ENCODE data around the gene CCL22. TPM values are rescaled to one million over a fixed set of nuclear protein-coding genes. Genes with fewer than 3 reads are reported as not detected.

Gene CCL22
- total RNA-seq, 1 donor, result not detected

DNA sequence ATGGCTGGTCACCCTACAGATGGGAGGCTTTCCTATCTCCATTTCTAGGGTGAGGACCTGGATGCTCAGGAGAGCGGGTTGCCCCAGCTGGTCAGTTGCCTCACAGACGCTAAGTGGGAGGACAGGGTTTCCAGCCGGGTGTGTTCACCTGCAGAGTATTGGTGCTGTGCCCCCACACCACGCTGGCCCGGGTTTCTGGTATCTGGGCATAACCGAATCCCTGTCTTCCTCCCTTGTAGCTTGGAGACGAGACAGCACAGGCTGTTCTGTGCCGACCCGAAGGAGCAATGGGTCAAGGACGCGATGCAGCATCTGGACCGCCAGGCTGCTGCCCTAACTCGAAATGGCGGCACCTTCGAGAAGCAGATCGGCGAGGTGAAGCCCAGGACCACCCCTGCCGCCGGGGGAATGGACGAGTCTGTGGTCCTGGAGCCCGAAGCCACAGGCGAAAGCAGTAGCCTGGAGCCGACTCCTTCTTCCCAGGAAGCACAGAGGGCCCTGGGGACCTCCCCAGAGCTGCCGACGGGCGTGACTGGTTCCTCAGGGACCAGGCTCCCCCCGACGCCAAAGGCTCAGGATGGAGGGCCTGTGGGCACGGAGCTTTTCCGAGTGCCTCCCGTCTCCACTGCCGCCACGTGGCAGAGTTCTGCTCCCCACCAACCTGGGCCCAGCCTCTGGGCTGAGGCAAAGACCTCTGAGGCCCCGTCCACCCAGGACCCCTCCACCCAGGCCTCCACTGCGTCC, 23.4 kb downstream of the CCL22 start:
- no peak for TF ChIP-seq CTCF (IDR thresholded peaks at IDR 0.05; ENCODE audit: insufficient read depth, low read length)
- no peak for DNase-seq (ENCODE audit: low read depth)
- H3K4me3 ChIP-seq (ENCODE audit: low read depth, low read length), result no peak overlapping the region

DNA sequence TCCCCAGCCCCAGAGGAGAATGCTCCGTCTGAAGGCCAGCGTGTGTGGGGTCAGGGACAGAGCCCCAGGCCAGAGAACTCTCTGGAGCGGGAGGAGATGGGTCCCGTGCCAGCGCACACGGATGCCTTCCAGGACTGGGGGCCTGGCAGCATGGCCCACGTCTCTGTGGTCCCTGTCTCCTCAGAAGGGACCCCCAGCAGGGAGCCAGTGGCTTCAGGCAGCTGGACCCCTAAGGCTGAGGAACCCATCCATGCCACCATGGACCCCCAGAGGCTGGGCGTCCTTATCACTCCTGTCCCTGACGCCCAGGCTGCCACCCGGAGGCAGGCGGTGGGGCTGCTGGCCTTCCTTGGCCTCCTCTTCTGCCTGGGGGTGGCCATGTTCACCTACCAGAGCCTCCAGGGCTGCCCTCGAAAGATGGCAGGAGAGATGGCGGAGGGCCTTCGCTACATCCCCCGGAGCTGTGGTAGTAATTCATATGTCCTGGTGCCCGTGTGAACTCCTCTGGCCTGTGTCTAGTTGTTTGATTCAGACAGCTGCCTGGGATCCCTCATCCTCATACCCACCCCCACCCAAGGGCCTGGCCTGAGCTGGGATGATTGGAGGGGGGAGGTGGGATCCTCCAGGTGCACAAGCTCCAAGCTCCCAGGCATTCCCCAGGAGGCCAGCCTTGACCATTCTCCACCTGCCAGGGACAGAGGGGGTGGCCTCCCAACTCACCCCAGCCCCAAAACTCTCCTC, 24.1 kb downstream of the CCL22 start:
- no peak for DNase-seq (ENCODE audit: low read depth)
- H3K4me3 ChIP-seq (ENCODE audit: low read depth, low read length), result no peak overlapping the region
- no peak for TF ChIP-seq CTCF (IDR thresholded peaks at IDR 0.05; ENCODE audit: insufficient read depth, low read length)

DNA sequence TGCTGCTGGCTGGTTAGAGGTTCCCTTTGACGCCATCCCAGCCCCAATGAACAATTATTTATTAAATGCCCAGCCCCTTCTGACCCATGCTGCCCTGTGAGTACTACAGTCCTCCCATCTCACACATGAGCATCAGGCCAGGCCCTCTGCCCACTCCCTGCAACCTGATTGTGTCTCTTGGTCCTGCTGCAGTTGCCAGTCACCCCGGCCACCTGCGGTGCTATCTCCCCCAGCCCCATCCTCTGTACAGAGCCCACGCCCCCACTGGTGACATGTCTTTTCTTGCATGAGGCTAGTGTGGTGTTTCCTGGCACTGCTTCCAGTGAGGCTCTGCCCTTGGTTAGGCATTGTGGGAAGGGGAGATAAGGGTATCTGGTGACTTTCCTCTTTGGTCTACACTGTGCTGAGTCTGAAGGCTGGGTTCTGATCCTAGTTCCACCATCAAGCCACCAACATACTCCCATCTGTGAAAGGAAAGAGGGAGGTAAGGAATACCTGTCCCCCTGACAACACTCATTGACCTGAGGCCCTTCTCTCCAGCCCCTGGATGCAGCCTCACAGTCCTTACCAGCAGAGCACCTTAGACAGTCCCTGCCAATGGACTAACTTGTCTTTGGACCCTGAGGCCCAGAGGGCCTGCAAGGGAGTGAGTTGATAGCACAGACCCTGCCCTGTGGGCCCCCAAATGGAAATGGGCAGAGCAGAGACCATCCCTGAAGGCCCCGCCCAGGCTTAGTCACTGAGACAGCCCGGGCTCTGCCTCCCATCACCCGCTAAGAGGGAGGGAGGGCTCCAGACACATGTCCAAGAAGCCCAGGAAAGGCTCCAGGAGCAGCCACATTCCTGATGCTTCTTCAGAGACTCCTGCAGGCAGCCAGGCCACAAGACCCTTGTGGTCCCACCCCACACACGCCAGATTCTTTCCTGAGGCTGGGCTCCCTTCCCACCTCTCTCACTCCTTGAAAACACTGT, 25.0 kb downstream of the CCL22 start:
- no peak overlapping the region for H3K4me3 ChIP-seq (ENCODE audit: low read depth, low read length)
- TF ChIP-seq CTCF (IDR thresholded peaks at IDR 0.05; ENCODE audit: insufficient read depth, low read length), result no peak
- peak; percentile 60 for DNase-seq (ENCODE audit: low read depth)

GRCh38 chr16:57384248-57385070, 25.9 kb downstream of the CCL22 start:
- TF ChIP-seq CTCF (IDR thresholded peaks at IDR 0.05; ENCODE audit: insufficient read depth, low read length), result no peak
- DNase-seq (ENCODE audit: low read depth), result no peak

DNA sequence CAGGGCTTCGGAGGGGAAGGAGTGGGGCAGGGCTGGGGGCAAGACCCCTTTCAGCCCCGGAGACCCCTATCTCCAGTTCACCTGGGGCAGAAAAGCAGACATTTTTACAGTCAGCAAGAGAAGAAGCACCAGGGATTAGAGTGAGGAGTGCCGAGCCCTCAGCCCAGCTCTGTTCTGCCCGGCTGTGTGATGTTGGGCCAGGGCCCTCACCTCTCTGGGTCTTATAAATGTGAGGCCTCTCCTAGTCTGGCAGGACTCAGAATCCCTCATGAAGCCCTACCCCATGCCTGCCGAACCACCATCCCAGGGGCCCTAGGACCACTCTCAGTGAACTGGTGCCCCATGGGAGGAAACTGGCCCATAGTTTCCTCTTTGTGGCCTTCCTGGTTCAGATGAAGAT, 26.5 kb downstream of the CCL22 start:
- TF ChIP-seq CTCF (IDR thresholded peaks at IDR 0.05; ENCODE audit: insufficient read depth, low read length), result no peak
- DNase-seq (ENCODE audit: low read depth), result no peak
- H3K4me3 ChIP-seq (ENCODE audit: low read depth, low read length), result no peak overlapping the region

More at GRCh38 chr16:57384248-57385070, 25.9 kb downstream of the CCL22 start:
- no peak overlapping the region for H3K4me3 ChIP-seq (ENCODE audit: low read depth, low read length)

All from fibroblast of the aortic adventitia (primary cell).